GM18517 (cell line): Measurements from ENCODE around the gene RHBDF1.
A peak's percentile ranks its signal among the peaks of the same experiment; 100 is the strongest.
"Not testable (repeated sequence)": the region's sequence is repeated elsewhere in the genome, so short reads cannot be mapped to it uniquely, and the experiment has no call there.

Source experiments
- ATAC-seq: cut with Tn5 transposase; IDR thresholded peaks from one replicate; pipeline ENCODE4 v1.9.1; 2021; ENCODE audit warnings: mild to moderate bottlenecking, moderate library complexity; ENCODE audit not compliant: unreplicated experiment

Gene RHBDF1

DNA sequence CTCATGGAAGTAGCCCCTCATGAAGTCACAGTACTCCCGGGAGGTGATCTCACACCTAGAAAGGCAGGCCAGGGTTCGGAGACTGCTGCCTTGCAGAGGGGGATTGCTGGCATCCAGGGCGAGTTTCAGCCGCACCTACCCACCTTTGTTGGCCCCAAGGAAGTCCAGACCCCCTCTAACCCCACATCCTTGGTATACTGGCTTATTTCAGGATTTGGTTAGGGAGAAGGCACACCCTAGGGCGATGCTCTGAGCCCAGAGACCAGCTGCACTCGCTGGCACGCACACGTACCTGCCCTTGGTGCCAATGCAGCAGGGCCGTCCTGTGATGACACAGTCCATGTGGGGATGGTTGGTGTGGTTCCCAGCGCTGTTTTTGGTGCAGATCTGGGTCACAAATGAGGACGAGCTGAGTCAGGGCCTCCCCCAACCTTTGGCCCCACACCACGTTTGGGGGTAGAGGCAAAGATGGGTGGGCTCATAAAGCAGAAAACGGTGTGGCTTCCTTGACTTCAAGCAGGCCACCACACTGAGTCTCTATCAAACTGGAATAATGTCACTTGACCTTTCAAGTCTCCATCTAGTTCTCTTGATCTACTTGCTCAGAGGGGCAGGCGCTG is 12.9 kb downstream of the RHBDF1 start:
- no peak for ATAC-seq

DNA sequence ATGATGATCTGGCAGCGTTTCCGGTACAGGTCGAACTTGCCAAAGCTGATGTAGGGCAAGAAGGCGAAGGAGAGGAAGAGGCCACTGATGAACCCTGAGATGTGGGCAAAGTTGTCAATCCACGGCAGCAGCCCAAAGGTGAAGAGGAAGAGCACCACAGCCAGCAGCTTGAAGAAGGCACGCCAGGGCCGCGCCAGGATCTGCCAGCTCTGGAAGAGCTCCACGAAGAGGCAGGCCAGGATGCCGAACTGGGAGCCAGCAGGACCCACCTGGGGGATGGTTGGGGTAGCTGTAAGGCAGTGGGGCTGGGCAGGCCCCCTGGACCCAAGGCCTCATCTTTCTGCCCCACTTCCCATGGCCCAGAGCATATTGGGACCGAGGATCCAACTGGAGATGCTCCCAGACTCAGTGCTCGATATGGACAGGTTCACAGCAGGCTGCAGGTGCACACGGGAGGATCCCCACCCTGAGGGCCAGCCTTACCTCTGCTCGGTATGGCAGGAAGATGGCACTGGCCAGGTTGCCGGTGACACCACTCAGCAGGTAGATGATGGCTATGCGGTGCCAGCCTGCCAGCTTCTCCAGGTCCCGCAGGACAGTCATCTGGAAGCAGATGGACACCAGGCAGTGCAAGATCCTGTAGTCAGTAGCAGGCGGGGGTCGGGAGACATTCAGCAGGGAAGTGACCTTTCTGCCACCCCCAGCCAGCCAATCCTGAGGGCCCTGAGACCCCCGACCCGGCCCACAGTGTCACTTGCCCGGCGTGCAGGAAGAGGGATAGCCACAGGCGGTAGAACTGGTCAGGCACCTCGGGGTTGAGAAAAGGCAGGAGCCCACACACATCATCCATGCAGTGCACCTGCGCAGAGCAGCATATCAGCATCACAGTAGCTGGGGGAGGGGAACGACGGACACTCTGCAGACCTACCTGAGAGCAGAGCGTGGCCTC is 13.7 kb downstream of the RHBDF1 start:
- ATAC-seq = no peak

- no peak for ATAC-seq
These were observed 14.7 kb downstream of the RHBDF1 start for GRCh38 chr16:57711-58110.

- no peak for ATAC-seq
These were observed 16.1 kb downstream of the RHBDF1 start for GRCh38 chr16:56231-56927.

DNA sequence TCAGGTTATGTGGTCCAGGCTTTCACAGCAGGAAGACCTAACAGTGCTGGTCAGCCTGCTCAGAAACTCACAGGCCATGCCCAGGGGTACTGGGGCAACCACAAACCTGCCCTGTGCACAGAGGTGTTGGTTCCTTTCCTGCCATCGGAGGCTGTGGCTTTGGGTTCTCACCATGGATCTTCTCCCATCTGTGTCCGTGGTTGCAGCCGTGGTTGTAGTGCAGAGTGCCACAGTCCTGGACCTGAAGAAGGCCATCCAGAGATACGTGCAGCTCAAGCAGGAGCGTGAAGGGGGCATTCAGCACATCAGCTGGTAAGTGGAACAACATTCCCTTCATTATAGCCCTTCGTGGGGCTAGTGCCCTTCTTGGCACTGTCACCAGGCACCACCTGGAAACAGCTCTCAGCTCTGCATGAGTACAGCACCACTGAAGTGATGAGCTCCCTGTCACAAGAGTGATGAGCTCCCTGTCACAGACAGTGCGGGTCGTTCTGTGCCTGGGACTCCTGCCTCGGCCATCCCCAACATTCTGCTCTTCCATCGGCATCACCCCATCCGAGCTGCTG is 16.8 kb downstream of the RHBDF1 start:
- ATAC-seq = no peak

GRCh38 chr16:54237-54581 is 18.2 kb downstream of the RHBDF1 start:
- ATAC-seq = no peak

DNA sequence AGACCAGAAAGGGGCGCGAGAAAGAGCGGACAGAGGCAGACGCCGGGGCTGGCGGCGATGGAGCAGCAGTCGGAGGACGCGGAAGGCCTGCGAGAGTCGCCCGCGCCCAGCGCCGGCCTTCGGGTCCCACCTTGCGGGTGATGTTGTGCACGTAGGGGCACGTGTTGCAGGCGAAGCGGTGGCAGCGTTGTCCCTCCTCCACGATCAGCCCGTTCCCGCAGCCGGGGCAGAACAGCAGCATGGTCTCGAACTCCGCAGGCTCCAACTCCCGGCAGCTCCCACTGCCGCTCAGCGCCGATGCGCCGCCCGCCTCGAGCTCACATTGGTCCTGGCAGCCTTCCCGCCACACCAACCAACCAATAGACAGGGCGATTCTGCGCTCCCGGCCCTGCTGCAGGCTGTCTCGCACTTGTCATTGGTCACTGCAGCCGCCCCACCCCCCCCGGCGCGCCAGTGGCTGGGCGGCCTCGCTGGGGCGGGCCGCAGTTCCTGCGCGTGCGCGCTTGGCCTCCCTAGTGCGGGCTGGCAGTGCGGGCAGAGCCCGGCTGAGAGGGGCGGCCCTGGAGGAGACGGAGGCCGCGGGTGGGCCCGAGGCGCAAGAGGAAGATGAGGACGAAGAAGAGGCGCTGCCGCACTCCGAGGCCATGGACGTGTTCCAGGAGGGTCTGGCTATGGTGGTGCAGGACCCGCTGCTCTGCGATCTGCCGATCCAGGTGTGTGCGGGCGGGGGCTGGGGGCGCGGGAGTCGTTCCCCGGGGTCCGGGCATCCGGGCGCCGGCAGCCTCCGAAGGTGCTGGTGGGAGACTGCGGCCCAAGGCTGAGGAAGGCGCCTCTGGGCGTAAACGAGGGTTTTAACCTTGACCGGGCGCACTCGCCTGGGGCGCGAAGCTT is 18.8 kb downstream of the RHBDF1 start, which contains the start of the genes POLR3K and SNRNP25:
TSS of gene POLR3K (minus strand) at position 263 of the 891 bp plus-strand sequence. CDS start at position 241, 22 bp downstream.
TSS of gene SNRNP25 (plus strand) at position 483 of the 891 bp plus-strand sequence. CDS start at position 672, 189 bp downstream.
- peak; percentile 90 for ATAC-seq

DNA sequence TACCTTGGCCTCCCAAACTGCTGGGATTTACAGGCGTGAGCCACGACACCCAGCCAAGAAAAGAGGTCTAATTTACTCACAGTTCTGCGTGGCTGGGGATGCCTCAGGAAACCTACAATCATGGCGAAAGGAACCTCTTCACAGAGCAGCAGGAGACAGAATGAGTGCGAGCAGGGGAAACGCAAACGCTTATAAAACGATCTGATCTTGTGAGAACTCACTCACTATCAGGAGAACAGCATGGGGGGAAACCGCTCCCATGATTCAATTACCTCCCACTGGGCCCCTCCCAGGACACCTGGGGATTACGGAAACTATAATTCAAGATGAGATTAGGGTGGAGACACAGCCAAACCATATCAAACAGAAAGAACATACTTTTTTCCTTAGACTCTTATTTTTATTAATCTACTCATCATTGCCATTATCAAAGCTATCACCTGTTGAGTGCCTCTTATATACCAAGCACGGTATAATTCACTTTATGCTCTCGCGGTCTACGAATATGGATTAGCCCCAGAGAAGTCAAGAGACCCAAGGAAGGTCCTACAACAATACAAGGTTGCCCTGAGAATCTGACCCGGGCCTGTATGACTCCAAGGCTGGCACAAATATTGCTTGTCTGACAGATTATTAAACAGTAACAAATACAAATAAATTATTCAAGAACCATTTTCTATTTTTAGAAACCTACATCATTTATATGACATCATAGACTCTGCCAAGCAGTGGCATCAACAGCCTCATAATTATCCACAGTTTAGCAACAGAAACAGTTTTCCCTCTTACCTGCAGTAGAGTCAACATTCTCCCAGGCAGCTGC is 21.5 kb downstream of the RHBDF1 start:
- no peak for ATAC-seq

GRCh38 chr16:47234-47633 is 25.2 kb downstream of the RHBDF1 start:
- no peak for ATAC-seq

DNA sequence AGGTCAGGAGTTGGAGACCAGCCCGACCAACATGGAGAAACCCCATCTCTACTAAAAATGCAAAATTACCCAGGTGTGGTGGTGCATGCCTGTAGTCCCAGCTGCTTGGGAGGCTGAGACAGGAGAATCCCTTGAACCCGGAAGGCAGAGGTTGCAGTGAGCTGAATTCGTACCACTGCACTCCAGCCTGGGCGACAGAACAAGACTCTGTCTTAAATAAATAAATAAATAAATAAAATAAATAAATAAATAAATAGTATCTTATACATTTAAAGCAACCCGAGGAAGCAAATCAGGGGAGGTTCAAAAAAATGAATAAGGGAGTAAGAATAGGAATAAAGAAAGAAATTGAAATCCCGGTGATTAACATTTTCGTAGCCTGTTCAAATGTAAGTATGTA is 25.9 kb downstream of the RHBDF1 start:
- not testable (repeated sequence) for ATAC-seq

GRCh38 chr16:45454-45853 is 27.0 kb downstream of the RHBDF1 start:
- no peak for ATAC-seq

GRCh38 chr16:44655-45054 is 27.8 kb downstream of the RHBDF1 start:
- ATAC-seq = no peak

DNA sequence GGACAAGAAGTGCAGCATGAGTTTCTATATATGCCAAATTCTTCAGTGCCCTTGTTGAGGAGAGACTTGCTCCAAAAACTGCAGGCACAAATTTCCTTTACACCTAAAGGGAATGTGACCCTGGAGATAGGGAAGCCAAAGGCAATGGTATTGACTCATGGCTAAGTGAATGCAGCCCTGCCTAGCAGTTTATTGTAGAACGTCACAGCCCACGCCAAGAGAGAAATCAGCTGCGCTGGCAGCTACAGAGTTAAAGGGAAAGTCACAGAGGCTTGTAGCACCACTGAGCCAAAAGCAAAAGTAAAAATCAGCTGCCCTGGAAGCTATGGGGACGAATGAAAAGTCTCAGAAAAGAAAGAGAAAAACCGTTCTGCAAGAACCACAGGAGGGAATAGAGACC is 29.1 kb downstream of the RHBDF1 start:
- no peak for ATAC-seq

GRCh38 chr16:42691-43090 is 29.7 kb downstream of the RHBDF1 start:
- ATAC-seq = no peak

- no peak for ATAC-seq
These were observed 30.4 kb downstream of the RHBDF1 start for GRCh38 chr16:42069-42457.

DNA sequence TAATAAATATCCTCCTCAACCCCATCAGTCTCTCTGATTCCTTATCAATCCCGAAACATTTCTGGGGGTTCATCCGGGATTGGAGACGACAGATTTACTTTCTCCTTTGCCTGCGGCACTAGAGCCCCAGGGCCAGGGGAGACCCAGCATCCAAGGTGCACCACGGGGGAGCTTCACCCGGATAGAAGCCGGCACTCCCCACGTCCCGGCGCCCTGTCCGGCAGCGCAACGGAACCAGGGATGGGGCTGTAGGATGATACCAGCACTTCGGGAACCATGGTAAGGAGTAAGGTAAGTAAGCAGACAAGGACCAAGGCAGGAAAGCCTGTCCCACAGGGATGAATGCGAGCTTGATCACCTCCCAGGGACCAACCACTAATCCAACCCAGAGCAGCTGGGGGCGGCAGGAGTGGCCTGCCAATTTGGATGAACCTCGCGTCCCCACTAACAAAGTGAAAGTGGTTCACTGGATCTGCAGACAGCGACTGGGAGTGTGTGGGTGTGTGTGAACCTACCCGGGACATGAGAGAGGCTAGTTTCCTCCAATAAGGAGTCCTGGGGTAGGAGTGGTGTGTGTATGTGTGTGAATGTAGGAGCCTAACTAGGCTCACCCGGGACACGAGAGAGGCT is 30.9 kb downstream of the RHBDF1 start:
- no peak for ATAC-seq

- peak; percentile 83 for ATAC-seq
These were observed 33.2 kb downstream of the RHBDF1 start for GRCh38 chr16:38941-39892.

DNA sequence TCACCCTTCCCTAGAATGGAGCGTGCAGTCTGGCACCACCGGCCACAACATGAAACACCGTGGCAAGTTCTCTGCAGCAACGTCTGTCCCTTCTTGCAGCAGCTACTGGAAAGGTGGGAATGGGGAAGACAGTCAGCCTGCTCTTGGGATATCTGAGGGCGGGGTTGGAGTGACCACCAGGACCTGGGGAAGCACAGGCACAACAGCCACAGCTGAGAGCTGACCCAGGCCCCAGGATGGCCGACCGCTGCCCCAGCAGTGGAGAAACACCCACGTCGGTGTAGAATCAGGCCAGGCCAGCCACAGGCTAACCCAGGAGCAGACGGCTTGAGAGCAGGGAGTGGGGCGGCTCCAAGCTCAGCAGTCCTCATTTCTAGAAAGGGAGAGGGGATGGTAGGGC is 34.2 kb downstream of the RHBDF1 start:
- ATAC-seq = not testable (repeated sequence)
